ENCODE results near the gene FMNL2.

- TF ChIP-seq EZH2 (IDR thresholded peaks at IDR 0.05; ENCODE audit: low read depth, unreplicated experiment) (no peak), CTCF (conservative IDR thresholded peaks at IDR 0.05; ENCODE audit: low read depth in 2 of 2) (no peak), POLR2AphosphoS5 (IDR thresholded peaks at IDR 0.05; ENCODE audit: low read depth) (no peak), JUNB (IDR thresholded peaks at IDR 0.05; ENCODE audit: unreplicated experiment) (no peak), REST (IDR thresholded peaks at IDR 0.05; ENCODE audit: unreplicated experiment) (no peak), EZH2phosphoT487 (IDR thresholded peaks at IDR 0.05; ENCODE audit: unreplicated experiment) (no peak), ZNF331 (CRISPR knock-in tag; IDR thresholded peaks at IDR 0.05; ENCODE audit: low read depth) (no peak), CREB1 (CRISPR knock-in tag; IDR thresholded peaks at IDR 0.05; ENCODE audit: low read depth) (no peak), NANOG (IDR thresholded peaks at IDR 0.05; ENCODE audit: borderline replicate concordance) (no peak), ZNF114 (CRISPR knock-in tag; IDR thresholded peaks at IDR 0.05) (no peak)
These were observed 323.2 kb downstream of the FMNL2 start for GRCh38 chr2:152658221-152658620.
